Inflammatory macrophage treated with lipopolysaccharide for 1 hour (primary cell): Measurements from ENCODE around the gene RNF180.
"Not testable (repeated sequence)": the region's sequence is repeated elsewhere in the genome, so short reads cannot be mapped to it uniquely, and the experiment has no call there.

Experiments
- DNase-seq, 2 donors: peaks; one replicate each; pipeline ENCODE4 v3.0.0-alpha.2; 2020 to 2022

RNF180 gene

DNA sequence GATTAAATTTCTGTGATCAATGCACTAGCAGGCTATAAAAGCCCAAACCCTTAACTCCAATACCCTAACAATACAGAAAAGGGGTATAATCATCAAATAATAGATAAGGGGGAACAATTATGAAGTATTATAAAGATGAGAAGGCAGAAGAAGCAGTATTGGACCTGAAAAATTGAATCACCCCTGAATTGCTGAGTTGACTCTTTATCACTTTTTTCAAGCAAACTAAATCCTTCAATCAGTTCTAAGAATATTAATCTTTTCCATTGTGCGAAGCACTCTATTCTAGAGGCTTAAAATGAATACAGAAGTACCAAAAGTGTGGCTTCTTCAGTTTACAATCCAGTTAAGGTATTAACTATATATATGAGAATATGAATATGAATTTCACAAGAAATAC is 120.7 kb downstream of the RNF180 start:
- DNase-seq, result no peak

DNA sequence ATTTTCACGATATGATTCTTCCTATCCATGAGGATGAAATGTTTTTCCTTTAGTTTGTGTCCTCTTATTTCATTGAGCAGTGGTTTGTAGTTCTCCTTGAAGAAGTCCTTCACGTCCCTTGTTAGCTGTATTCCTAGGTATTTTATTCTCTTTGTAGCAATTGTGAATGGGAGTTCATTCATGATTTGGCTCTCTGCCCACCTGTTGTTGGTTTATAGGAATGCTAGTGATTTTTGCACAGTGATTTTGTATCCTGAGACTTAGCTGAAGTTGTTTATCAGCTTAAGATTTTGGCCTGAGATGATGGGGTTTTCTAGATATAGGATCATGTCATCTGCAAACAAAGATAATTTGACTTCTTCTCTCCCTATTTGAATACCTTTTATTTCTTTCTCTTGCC is 122.9 kb downstream of the RNF180 start:
- not testable (repeated sequence) for DNase-seq

DNA sequence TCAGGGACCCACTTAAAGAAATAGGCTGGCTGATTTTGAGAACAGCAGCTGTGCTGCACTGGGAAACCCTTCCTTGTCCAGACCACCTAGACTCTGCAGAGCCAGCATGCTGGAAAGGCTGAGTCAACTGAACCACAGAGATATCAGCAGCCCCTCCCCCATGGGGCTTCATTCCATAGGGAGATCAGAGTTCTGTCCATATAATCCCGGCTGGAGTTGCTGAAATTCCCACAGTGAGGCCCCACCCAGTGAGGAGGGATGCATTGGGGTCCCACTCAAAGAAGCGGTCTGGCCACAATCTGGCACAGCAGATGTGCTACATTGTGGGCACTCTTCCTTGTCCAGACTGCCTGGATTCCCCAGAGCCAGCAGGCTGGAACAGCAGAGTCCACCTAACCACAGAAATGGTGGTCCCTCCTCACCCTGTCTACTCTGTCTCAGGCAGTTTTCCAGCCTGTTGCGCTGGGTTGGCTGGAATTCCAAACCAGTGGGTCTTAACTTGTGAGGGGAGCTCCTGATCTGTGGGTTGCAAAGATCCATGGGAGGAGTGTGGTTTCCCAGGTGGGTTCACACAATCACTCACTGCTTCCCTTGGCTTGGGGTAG is 127.1 kb downstream of the RNF180 start:
- no peak for DNase-seq

DNA sequence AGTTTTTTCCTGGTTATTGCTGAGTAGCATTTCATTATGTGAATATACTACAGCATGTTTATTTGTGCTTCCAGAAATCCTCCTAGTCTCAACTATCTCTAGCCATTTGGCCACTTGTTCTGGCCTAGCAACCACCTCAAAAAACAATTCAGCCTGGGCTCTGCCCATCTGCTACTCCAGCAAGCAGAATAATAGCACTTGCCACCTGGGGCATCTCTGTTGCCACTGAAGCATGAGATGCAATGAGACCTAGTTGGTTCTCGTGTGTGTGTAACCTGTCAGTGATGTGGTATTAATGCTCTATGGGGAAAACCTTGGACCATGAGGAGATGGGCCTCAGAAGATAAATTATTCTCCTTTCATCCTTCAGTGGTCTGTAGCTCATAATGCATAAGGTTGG is 129.5 kb downstream of the RNF180 start:
- DNase-seq, result no peak

DNA sequence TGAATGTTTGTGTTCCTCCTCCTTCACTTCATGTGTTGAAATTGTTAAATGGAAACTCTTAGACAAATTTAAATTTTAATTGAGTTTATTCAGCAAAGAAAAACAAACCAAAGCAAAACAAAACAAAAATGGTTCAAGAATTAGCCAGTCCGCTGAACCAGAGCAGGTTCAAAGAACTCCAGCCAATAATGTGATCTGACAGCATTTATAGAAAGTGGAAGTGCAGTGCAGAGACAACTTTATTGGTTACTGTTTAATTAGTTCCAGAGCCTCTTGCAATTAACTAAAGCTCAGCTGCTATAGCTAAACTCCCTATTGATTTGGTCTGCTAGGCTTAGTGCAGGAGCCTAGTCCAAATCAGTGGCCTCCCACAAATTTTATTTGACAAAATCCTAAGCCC is 132.9 kb downstream of the RNF180 start:
- no peak for DNase-seq

DNA sequence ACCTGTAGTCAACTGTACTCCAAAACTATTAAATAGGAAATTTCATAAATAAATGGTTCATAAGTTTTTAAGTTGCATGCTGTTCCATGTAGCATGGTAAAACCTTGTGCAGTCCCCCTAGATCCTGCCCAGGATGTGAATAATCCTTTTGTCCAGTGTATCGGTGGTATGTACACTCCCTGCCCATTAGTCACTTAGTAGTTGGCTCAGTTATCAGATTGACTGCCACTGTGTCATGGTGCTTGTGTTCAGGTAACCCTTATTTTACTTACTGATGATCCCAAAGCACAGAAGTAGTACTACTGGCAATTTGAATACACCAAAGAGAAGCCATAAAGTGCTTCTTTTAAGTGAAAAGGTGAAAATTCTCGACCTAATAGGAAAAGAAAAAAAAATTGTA is 134.2 kb downstream of the RNF180 start:
- no peak for DNase-seq

DNA sequence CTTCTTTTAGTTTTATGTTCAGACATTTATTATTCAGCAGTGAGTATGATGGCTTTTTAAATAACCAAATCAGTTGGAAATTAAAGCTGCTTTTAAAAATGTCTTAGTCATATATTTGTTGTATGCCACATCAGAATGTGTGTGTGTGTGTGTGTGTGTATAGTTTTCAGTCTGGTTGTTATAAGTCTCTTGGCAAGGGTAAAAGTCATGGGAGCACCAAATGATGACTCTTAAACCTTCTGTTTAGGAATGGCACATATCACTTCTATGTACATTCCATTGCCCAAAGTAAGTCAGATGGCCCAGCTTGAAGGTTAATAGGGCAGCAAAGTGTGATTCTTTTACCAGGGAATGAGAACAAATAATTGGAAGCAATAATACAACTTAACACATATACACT is 135.9 kb downstream of the RNF180 start:
- no peak for DNase-seq

DNA sequence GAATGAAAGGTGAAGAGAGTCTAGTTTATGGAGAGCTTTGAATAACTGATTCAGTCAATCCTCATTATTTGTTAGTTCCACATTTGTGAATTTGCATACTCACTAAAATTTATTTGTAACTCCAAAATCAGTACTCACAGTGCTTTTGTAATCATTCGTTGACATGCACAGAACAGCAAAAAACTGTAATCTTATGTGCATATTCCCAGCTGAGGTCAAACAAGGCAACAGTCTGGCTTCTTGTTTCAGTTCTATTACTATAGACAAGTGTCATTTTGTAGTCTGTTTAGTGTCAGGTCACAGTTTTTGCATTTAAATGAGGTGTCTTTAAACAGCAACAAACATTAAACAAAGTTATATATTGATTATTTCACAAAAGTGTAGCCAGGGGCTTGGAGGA is 142.5 kb downstream of the RNF180 start:
- DNase-seq, result no peak

DNA sequence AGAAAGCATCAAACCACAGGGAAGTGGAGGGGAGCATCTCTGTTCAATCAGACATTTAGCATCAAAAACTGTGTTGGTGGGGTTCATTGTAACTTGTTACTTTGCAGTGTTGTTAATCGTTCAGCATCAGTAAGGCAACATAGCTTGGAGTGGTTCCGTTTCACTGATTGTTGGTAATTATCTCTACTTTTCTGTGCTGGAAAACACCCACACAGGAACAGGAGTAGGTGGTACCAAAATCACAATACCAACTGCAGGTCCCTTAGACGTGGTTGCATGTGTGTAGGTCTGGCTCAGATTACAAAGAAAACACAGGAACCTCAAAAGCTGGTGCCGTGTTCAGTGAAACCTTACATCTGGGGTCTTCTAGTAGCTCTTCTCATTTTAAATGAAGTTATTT is 146.8 kb downstream of the RNF180 start:
- DNase-seq, result no peak

DNA sequence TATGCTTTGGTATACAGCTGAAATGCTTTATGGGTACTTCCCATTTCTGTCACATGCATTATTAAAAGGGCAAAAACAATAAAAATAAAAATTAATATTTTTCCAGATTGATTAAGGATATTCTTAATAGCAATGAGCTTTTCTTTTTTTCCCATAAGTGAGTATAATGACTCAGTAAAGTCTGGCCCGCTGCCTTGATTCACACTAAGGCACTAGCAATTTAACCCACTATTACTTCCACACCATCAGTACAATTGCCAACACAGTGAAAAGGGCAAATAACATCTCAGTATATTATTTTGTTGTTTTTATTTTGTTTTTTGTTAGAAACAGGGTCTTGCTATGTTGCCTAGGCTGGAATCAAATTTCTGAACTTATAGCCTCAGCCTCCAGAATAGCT is 150.1 kb downstream of the RNF180 start:
- DNase-seq, result no peak

DNA sequence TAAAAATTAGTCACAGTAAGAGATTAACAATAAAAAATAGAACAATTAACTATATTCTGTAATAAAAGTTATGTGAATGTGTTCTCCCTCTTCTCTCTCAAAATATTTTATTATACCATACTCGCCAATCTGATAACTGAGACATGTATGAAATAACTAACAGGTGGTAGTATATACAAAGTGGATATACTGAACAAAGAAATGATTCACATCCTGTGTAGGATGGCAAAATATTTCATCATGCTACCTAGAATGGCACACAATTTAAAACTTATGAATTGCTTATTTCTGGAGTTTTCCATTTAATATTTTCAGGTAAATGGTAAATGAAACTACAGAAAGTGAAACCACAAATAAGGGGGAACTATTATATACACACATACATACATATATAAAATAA is 152.5 kb downstream of the RNF180 start:
- no peak for DNase-seq

DNA sequence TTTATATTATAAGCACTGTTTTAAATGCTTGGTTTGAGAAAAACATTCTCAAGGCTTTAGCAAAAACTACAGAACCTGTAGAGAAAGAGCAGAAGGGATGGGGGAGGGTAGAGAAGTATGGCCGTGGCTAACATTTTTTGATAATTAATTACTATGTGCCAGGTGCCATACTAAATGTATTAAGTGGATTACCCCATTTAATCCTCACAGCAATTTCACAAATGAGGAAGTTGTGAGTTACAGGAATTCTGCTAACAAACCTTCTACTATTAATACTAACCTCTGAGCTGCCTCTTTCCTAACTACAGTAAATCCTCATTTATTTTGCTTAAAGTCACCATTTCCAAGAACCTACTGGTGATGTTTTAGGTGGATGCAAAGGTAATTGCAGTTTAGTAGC is 157.9 kb downstream of the RNF180 start:
- no peak for DNase-seq

DNA sequence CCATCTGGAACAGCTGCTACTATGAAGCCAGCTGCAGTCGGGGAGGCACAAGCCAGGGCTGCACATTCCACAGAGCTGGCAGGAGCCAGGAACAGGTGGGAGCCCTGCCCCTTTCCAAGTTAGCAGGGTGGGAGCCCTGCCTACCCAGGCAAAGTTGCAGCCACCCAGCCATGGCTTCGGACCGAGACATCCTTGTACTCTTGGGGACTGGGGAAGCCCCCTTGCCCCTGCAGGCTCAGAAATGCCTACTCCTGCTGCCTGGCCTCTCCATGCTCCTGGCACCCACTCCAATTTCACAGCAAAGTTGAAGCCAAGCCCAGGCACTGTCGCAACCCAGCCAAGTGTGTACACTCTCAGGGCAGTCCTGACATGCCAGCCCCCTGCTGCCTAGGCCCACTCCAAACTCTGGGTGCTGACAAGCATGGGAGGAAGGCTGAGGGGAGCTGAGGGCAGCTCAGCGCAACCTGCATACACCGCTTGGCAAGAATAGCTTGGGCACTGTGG is 165.1 kb downstream of the RNF180 start:
- DNase-seq, result no peak

DNA sequence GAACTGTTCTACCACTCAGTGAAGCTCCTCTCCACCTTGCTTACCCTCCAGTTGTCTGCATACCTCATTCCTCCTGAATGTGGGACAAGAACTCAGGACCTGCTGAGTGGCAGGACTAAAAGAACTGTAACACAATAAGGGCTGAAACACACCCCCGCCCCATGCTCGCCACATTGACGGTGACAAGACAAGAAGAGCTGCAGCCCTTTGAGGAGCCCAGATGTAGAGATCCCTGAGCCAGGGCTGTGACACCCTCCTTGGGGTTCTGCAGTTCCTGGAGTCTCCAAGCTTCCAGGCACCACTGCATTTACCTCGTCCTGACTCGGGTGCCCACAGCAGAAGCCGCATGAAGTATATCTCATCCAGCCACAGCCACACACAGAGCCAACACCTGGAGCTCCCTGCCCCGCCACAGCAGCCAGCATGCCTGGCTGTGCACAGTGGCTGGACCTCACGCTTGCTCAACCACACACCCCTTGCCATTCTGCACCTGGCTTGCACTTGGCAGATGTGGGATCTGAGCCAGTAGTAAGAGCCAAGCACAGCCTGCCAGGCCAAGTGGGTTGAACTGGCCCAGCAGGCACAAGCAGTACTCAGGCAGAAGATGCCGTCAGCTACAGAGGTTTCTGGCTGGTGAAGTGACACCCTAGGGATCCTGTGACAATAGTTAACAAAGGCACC is 166.1 kb downstream of the RNF180 start:
- DNase-seq, result no peak

DNA sequence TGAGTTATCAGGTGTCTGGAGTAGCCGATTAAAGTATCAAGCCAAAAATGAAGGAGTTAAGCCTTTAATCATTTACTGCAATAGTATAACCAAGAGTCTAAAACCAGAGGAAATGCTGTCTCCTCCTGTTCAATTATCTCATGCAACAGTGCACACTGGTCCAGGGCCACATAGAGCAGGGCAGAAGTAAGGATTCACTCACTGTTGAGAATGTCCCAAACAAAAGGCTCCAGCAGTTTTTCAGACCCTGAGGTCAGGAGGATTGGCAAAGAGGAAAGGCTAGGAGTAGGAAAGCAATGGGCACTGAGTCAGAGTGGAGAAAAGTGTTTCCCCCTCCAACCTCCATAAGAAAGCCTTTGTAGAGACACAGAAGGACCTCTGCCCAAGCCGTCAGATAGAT is 168.2 kb downstream of the RNF180 start:
- no peak for DNase-seq

DNA sequence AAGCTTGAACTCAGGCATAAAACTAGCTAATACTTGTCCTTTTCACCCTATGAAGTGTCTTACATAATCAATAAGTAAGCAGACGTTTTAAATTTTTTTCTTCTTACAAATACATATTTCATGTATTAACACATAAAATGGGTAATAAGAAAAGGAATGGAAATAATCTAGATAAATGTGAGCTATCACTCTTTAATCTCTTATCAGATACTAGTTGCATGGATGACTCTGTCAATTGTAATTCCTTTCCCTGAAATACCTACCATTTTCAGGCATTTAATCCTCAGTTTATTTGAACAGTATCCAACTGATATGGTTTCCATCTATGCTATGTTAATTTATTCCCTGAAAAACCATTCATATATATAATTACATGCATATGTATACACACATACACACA is 174.1 kb downstream of the RNF180 start:
- no peak for DNase-seq

DNA sequence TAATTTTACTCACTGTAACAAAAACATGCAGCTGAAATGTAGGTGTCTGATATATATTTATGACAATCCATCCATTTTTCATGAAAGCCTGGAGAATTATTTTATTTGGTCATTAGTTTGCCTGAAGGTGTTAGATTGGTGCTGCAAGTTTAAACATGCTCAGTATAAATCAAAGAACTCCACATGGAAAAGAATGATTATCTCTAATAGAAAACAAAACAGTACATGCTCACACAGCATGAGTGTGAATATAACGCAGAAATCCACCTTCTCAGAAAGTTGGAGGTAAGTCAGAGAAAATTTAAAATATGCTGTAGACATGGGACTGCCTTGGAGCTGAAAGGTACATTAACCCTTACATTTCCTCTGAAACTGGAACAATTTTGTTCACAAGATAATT is 174.7 kb downstream of the RNF180 start:
- no peak for DNase-seq

DNA sequence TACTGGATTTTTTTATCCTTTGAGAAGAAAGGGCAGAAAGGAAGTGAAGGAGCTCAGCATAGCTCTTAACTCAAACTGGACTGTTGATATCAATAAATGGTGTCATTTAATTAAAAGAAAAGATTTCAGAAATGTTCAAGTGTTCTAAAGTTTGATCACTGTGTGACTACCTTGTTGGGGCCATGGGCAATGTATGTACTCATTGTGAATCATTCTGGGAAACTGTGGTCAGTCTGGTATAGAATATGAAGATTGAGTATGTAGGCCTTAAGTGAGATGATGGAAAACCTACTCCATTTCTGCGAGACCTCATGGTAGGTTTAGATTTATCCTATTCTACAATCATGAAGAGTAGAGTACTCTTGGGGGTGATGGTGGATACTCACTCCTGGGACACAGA is 175.7 kb downstream of the RNF180 start:
- no peak for DNase-seq

DNA sequence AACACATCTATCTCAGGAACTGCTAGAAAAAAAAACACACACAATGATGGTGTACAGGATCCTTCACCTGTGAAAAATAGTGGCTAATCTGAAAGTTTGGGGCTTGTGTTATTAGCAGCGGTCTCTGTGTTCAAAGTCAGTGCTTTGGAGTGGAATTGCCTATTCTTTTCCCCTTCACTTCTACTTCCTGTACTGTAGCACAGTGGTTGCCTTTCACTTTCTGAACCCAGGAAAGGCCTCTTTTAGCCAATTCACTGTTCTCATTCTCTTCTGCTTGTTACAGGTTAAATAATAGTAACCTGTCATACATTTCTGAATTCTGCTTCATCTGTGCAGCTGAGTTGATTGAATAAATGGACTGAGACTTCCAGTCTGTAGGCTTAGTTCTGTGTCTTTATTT is 178.9 kb downstream of the RNF180 start:
- no peak for DNase-seq

DNA sequence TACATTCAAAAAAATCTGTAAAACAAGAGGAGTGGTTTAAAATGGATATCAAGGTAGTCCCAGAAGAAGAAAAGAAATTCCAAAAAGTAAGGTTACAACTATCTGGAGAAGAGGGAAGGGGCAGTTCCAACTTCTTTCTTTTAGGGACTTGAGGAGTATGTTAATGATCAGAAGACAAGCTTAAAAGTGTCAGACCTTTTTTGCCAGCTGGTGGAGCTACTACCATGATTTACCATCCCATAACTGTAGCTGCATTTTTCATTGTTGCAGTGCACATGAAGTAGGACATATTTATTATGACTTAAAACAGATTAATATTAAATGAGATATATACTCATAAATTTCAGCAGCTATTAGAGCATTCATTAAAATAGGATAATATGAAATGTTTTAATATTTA is 181.7 kb downstream of the RNF180 start:
- DNase-seq, result no peak

DNA sequence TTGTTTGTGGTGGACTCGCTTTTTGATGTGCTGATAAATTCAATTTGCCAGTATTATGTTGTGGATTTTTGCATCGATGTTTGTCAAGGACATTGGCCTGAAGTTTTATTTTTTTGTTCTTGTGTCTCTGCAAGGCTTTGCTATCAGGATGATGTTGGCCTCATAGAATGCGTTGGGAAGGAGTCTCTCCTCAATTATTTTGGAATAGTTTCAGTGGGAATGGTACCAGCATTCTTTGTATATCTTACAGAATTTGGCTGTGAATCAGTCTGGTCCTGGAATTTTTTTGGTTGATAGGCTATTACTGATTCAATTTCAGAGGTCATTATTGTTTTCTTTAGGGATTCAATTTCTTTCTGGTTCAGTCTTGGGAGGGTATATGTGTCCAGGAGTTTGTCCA is 198.8 kb downstream of the RNF180 start:
- no peak for DNase-seq

DNA sequence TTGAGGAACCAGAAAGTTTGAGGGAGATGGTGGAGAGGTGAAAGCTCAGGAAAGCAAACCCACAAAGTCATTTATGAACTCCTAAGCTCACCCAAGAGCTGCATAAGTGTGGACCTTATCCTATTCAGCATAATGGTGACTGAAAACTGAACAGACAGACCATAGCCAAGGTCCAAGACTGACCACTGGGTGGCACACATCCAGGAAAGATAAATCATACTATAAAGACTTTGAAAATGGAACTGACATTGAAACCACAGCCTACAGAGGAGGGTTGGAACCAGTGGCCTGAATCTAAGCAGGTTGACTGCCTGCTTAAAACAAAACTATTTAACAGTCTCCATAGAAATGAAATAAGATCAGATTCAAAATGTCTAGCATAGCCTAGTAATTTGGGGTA is 219.1 kb downstream of the RNF180 start:
- peak in 1 of 2 donors; percentile 0 for DNase-seq

DNA sequence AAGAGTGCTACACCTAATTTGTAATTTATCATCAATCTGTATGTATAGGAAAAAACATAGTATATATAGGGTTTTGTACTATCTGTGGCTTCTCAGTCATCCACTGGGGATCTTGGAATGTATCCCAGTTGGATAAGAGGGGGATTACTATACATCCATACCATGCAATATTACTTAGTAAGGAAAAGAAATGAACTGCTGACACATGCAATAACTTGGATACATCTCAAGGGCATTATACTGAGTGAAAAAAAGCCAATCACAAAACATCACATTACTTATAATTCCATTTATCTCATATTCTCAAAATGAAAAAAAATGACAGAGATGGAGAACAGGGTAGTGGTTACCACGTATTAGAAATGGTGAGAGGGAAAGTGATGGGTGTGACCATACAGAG is 231.9 kb downstream of the RNF180 start:
- no peak for DNase-seq

DNA sequence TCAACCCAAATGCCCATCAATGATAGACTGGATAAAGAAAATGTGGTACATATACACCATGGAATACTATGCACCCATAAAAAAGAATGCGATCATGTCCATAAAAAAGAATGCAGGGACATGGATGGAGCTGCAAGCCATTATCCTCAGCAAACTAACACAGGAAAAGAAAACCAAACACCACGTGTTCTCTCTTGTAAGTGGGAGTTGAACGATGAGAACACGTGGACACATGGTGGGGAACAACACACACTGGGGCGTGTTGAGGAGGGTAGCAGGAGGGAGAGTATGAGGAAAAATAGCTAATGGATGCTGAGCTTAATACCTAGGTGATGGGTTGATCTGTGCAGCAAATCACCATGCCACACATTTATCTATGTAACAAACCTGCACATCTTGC is 233.1 kb downstream of the RNF180 start:
- DNase-seq, result not testable (repeated sequence)
